ENCODE data around the gene OR2Y1. TPM values are rescaled to one million over a fixed set of nuclear protein-coding genes. Genes with fewer than 3 reads are reported as not detected.

OR2Y1 gene
- total RNA-seq (2022; extraction: Qiagen RNA extraction; ENCODE audit: low read depth) = not detected in 5 replicates

GRCh38 chr5:180739958-180740357, at the start of gene OR2Y1:
Gene OR2Y1 (minus strand): TSS chr5:180740058. CDS start chr5:180740058, 0 bp downstream.

Other genes with a start within 250 kb of the OR2Y1 start
- gene CNOT6, start 245.7 kb downstream of the OR2Y1 start, total RNA-seq (2022; extraction: Qiagen RNA extraction; ENCODE audit: low read depth) = 12.0 to 22.0 TPM (median 18.5 TPM) in 5 replicates
- gene SCGB3A1, start 148.6 kb downstream of the OR2Y1 start, total RNA-seq (2022; extraction: Qiagen RNA extraction; ENCODE audit: low read depth) = not detected in 5 replicates
- gene FLT4, start 90.5 kb downstream of the OR2Y1 start, total RNA-seq (2022; extraction: Qiagen RNA extraction; ENCODE audit: low read depth) = 3.0 to 5.3 TPM (median 3.6 TPM) in 5 replicates
- 74.1 to 88.0 TPM (median 82.7 TPM) in 5 replicates for gene MGAT1, start 62.7 kb upstream of the OR2Y1 start, total RNA-seq (2022; extraction: Qiagen RNA extraction; ENCODE audit: low read depth)
- gene ZFP62, start 121.2 kb upstream of the OR2Y1 start, total RNA-seq (2022; extraction: Qiagen RNA extraction; ENCODE audit: low read depth) = 5.6 to 10.6 TPM (median 8.6 TPM) in 5 replicates
- gene BTNL8, start 159.1 kb upstream of the OR2Y1 start, total RNA-seq (2022; extraction: Qiagen RNA extraction; ENCODE audit: low read depth) = not detected in 5 replicates
- gene BTNL3, start 248.8 kb upstream of the OR2Y1 start, total RNA-seq (2022; extraction: Qiagen RNA extraction; ENCODE audit: low read depth) = not detected in 5 replicates